GM12873 (cell line): Measurements from ENCODE around the gene SRSF5.

Source experiments
- TF ChIP-seq, protein P1 (sequence below): IDR thresholded peaks from 2 replicates; pipeline ENCODE4 v1.5.1; 2012; ENCODE audit warnings: low read depth, mild to moderate bottlenecking, moderate library complexity, low read length, control low read depth; ENCODE audit not compliant: insufficient read depth; ENCODE audit errors: missing control alignments

The SRSF5 gene

GRCh38 chr14:69766984-69767368 lies at the start of gene SRSF5:
Gene SRSF5 (plus strand): TSS chr14:69767142. CDS start chr14:69768157, 1,015 bp downstream.
- TF ChIP-seq, protein P1, sequence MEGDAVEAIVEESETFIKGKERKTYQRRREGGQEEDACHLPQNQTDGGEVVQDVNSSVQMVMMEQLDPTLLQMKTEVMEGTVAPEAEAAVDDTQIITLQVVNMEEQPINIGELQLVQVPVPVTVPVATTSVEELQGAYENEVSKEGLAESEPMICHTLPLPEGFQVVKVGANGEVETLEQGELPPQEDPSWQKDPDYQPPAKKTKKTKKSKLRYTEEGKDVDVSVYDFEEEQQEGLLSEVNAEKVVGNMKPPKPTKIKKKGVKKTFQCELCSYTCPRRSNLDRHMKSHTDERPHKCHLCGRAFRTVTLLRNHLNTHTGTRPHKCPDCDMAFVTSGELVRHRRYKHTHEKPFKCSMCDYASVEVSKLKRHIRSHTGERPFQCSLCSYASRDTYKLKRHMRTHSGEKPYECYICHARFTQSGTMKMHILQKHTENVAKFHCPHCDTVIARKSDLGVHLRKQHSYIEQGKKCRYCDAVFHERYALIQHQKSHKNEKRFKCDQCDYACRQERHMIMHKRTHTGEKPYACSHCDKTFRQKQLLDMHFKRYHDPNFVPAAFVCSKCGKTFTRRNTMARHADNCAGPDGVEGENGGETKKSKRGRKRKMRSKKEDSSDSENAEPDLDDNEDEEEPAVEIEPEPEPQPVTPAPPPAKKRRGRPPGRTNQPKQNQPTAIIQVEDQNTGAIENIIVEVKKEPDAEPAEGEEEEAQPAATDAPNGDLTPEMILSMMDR = no peak

DNA sequence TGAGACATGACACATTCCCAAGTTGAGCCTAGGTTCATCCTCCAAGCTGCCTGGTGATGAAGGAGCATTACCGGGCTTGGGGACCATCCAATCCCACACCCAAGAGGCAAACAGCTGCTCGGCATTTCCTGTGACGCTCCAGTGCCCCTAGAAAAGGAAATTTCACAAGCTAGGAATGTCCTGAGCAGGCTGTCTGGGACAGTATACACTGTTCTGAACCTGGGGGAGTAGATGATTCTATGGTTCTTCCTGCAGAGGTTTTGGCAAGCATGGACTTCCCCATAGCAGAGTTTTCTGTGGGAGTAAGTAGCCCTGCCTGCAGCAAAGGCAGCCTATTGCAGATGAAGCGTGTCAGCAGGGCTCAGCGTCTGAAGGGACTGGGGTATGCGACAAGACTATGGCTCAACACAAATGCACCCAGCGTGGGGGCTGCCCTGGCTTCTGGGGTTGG lies 47.4 kb upstream of the SRSF5 start:
- TF ChIP-seq, protein P1 = no peak

- TF ChIP-seq, protein P1 = no peak
Observed at GRCh38 chr14:69720912-69721311, 46.0 kb upstream of the SRSF5 start.

DNA sequence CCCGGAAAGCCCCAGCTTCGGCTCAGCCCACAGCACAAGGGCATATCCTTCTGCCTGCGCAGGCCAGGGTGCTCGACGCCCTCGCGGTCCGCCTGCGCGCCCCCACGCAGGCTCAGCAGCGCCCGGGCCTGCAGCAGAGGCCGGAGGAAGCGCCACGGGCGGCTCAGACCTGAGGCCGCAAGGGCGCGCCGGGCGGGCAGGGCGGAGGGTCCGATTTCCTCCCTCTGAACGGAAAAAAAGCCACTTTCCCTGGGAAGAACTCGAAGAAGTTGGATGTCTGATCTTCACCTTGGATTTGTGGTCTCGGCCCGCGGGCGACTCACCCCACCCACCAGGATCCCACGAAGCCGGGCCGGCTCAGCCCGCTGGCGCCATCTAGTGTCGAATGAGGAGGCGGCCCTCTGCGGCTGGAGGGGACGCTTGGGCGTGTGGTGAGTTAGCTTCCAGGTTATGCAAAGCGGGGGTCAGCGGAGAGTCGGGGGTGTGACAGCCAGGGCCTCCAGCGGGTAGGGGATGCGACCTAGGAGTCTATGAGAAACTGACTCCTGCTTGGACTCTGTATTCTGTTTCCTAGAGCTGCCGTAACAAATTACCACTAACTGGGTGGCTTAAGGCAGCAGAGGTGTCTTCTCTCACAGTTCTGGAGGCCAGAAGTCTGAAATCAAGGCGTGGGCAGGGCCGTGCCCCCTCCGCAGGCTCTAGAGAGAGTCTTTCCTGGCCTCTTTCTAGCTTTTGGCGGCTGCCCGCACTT lies 40.0 kb upstream of the SRSF5 start:
- TF ChIP-seq, protein P1 = peak; percentile 93

DNA sequence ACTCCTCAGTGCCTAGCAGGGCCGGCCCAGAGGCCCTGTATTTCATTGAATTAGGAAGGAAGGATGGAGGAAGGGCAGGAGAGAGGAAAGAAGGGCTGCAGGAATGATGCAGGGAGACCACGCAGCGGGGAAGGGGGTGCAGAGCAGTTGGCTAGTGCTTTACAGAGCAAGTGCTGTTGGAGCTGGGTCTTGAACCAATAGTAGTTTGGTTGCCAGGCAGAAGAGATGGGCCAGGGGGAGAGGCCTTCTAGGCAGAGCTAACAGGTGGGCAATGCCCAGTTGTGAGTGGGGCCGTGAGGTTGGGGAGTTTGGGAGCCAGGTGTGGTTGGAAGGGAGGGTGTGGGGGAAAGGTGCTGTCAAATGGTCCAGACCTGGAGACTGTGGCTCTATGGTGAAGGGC lies 39.1 kb upstream of the SRSF5 start:
- TF ChIP-seq, protein P1 = no peak

DNA sequence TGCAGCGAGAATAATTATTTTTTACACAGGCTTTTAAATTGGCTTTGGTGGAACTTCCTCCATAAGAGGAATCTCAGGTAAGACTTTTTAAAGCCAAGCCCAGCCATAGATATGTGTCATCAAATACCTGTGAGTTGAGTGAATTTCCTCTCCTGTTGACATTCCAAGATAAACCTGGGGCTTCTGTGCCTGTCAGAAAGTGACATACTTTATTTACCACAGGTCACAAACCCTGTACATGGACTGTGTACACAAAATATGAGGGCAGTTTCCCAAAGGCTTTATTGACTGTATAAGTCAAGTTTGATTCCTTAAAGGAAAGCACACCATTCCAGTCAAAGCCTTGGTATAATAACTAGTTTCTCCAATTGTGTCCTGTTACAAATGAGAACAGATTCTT lies 25.9 kb upstream of the SRSF5 start:
- TF ChIP-seq, protein P1 = no peak

DNA sequence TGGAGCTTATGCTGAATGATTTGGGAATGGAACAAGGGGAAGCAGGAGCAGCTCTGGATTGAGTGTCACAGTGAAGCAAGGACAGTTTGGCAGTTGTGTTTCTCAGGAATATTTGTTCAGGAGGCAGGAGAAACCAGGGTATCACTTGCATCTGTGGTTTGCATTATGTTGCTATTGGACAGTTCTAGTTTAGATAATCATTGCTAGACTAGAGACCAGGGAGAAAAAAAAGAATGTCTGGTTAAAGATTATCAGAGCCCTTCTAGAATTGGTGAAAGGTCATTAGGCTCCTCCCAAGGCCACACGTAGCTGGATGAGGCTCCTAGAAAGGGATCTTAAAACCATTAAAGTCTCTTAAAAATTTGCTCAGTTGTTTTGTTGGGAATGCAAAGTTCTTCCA lies 17.0 kb upstream of the SRSF5 start:
- TF ChIP-seq, protein P1 = no peak
